GM21528 (cell line): ENCODE results near the gene NAGLU.
"Not testable (repeated sequence)": the region's sequence is repeated elsewhere in the genome, so short reads cannot be mapped to it uniquely, and the experiment has no call there.

Source experiments
- ATAC-seq: cut with Tn5 transposase; IDR thresholded peaks from one replicate; pipeline ENCODE4 v1.9.1; 2021; ENCODE audit warnings: mild to moderate bottlenecking, moderate library complexity; ENCODE audit not compliant: unreplicated experiment, low FRiP score

The NAGLU gene

DNA sequence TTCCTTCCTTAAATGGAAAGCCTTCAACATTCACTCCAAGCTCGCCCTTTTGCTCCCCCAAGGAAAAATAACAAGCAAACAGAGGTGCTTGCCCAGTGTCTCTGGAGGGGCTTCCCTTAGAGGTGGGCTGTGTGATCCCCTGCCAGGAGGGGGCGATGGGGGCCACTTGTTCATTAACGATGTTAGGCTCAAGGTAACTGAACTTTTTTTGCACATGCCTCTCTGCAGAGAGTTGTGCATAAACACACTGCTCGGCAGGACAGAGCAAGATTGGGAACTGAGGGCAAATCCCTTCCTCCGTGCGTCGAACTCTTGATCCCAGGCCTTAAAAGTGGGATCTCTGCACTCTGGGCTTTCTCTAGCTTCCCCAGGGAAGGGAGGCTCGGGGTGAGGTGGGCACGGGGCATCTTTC is 15.5 kb upstream of the NAGLU start:
- no peak for ATAC-seq

DNA sequence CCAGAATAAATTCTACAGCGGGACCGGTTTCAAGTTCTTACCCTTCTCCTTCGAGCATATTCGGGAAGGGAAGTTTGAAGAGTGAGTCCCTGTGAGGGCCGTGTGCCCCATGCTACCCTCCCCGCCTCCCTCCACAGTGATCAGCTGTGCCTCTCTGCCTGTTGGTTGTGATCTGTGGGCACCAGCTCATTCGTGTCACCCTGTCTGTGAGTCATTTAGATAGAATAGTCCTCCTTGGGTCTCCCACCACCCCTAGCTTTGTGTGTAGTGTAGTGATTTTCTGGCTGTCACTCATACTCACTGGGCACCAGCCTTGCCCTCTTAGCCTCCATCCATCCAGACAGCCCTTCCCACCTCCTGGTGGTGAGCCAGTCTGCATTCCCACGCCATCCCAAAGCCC is 15.0 kb upstream of the NAGLU start:
- no peak for ATAC-seq

DNA sequence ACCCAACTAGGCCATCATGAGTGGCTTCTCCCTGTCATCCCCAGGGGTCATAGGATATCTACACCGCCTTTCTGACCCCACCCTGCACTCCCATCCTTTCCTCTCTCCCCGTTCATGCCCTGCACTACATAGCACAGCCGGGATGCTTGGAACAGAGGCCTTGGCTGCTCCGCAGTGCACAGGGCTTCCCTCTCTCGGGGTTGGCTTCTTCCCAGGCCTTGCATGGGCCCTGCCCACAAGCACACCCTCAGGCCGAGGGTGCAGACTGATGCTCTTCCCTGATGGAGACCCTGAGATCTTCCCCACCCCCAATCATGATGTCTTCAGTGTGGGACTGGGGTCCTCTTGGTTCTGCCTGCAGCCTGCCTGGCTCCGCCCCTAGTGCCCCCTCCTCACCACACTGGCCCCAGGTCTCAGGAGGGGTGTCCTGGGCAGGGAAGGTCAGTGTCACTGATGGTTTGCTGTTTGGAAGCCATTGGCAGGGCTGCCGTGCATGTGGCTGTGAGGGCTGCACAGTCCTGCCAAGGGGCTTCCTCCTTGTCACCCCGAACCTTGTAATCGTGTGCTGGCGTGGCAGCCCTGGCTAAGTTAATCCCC is 14.3 kb upstream of the NAGLU start:
- ATAC-seq = no peak

DNA sequence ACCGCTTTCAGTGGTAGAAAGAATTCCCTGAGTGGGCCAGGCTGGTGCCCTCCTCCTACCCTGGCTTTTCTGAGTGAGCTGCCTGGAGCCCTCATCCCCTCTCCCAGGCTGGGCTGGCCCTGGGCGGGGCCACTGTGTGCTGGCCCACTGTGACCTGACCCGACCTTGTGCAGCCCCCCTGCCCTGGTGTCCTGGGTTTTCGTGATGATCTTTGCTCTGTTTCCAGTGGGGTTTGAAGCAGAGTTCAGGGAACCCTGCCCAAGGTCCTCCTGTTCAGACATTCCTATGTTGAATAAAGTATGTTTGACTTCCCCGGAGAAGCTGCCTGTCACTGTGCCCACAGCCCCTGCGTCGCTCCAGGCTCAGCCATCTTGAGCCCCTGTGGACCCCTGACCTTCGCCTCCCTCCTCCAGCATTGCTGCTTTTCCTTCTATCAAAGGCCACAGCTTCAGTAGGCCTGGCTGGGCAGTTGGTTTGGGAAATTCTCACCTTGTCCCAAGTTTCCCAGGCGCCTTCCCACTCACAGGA is 13.7 kb upstream of the NAGLU start:
- ATAC-seq = no peak

DNA sequence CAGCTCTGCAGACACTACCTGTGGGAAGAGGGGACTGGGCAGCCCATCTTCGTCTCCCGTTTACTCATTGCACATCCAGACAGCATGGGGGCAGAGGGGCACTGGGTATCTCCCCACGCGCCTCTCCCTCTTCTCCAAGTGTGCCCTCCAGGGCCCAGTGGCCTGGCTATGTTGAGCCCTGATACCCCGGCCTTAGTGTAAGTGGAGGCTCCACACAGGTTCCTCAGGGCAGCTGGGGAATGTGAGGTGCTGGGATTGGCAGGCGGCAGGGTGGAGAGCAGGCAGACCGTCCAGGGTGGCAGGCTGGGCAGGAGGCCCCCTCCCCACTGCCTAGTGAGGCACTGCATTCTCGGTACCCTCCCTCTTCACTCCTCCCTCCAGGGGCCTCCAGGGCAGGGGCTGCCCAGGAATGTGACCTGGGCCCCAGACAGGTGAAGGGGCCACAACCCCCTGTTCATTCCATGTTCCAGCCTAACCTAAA is 13.2 kb upstream of the NAGLU start:
- ATAC-seq = no peak

DNA sequence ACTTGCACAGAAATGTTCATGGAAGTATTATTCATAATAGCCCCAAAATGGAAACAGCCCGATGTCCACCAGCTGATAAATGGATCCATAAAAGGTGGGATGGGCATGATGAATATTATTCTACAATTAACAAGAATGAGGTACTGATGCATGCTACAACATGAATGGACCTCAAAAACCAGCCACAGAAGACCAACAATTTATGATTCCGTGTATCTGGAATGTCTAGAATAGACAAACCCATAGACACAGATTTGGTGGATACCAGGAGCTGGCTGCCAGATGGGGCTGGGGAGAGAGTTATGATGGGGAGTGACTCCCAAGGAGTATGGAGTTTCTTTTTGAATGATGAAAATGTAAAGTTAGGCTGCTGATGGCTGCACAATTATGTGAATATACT is 10.8 kb upstream of the NAGLU start:
- ATAC-seq = no peak

DNA sequence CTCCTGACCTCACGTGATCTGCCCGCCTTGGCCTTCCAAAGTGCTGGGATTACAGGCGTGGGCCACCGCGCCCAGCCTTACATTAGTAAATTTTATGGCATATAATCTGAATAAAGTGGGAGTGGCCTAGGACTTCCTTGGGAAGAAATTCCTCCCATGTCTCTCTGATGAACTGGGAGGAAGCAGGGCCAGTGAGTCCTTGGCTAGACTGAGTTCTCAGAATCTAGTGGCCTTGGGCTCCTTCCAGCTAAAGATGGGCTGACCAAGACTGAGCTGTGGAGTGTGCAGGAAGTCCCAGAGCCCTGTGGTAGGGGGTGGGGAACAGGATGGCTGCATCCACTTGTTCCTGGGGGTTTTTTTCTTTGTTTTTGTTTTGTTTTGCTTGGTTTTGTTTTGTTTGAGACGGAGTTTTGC is 10.0 kb upstream of the NAGLU start:
- no peak for ATAC-seq

DNA sequence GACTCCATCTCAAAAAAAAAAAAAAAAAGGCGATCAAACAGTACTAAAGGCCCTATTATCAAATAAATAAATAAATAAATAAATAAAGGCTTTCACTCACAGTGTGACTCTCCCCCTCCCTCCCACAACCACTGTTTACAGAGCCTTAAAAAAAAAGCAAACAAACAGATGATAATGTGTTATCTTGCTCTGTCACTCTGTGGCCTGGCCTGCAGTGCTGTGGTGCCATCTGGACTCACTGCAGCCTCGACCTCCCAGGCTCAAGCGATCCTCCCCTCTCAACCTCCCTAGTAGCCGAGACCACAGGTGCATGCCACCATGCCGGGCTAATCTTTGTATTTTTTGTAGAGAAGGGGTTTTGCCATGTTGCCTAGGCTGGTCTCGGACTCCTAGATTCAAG is 8.1 kb upstream of the NAGLU start:
- ATAC-seq = no peak

DNA sequence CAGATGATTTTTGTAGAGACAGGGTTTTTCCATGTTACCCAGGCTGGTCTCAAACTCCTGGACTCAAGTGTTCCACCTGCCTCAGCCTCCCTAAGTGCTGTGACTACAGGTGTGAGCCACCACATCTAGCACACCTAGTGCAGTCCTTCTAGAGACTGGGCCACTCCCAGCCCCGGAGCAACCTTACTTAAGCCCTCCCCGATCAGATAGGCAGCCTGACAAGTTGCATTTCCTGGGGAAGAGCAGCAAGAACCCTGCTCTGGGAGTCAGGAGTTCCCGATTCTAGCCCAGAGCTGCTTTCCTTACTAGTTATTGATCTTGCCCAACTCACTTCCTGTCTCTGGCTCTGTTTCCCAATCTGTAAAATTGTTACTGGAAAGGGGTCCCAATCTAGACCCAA is 7.0 kb upstream of the NAGLU start:
- ATAC-seq = no peak

DNA sequence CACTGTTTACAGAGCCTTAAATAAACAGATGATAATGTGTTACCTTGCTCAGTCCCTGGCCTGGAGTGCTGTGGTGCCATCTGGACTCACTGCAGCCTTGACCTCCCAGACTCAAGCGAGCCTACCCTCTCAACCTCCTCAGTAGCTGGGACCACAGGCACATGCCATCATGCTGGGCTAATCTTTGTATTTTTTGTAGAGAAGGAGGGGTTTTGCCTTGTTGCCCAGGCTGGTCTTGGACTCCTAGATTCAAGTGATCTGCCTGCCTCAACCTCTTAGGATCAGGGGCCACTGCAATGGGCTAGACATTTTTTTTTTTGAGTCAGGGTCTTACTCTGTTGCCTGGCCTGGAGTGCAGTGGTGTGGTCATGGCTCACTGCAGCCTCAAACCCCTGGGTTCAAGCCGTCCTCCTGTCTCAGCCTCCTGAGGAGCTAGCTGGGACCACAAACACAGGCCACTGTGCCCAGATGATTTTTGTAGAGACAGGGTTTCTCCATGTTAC is 5.0 kb upstream of the NAGLU start:
- ATAC-seq = no peak

DNA sequence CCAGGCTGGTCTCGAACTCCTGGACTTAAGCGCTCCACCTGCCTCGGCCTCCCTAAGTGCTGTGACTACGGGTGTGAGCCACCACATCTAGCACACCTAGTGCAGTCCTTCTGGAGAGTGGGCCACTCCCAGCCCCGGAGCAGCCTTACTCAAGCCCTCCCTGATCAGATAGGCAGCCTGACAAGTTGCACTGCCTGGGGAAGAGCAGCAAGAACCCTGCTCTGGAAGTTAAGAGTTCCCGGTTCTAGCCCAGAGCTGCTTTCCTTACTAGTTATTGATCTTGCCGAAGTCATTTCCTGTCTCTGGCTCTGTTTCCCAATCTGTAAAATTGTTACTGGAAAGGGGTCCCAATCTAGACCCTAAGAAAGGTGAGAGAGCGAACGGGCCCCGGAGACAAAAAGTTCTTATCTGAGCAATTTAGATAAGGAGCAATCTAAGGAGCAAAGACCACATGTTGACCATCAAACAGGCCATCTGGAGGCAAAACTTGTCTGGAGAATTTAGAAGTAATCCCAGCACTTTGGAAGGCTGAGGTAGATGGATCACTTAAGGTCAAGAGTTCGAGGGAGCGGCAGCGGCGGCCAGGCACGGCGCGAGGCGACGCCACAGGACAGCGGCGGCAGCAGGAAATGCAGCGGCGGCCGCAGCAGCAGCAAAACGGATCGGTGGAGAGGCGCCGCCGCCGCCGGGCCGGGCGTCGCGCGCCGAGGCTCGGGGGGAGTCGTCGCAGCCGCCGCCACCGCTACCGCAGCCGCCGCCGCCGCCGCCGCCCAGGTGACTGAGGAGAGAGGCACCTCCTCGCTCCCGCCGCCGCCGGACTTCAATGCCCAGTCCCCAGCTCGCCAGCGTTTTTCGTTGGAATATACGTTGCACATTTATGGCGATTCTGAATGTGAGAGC is 4.3 kb upstream of the NAGLU start:
- ATAC-seq = no peak

DNA sequence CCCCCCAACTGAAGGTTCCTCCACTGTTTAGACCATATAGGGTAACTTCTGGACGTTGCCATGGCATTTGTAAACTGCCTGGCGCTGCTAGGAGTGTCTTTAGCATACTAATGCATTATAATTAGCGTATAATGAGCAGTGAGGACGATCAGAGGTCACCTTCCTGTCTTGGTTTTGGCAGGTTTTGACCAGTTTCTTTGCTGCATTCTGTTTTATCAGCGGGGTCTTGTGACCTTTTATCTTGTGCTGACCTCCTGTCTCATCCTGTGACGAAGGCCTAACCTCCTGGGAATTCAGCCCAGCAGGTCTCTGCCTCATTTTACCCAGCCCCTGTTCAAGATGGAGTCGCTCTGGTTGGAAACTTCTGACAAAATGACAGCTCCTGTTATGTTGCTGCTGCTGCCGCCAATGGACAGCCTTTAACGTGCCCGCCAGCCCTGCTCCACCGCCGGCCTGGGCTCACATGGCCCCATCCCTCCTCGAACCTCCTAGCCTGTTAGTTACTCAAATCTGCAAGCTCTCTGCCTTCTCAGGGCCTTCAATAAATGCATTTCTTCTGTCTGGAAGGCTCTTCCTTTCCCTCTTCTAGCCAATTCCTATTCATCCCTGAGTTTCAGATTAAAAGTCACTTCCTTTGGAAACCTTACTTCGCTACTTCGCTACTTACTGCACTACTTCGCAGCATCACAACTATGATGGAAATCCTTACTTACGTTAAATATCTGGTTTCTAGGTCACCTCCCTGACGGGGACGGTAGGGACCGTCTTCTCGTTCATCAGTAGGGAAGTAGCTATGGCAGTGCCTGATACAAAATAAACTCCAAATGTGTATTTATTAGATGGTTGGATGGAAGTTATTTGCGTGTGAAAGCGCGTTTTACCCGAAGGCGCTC is 640 bp upstream of the NAGLU start:
- ATAC-seq = no peak

DNA sequence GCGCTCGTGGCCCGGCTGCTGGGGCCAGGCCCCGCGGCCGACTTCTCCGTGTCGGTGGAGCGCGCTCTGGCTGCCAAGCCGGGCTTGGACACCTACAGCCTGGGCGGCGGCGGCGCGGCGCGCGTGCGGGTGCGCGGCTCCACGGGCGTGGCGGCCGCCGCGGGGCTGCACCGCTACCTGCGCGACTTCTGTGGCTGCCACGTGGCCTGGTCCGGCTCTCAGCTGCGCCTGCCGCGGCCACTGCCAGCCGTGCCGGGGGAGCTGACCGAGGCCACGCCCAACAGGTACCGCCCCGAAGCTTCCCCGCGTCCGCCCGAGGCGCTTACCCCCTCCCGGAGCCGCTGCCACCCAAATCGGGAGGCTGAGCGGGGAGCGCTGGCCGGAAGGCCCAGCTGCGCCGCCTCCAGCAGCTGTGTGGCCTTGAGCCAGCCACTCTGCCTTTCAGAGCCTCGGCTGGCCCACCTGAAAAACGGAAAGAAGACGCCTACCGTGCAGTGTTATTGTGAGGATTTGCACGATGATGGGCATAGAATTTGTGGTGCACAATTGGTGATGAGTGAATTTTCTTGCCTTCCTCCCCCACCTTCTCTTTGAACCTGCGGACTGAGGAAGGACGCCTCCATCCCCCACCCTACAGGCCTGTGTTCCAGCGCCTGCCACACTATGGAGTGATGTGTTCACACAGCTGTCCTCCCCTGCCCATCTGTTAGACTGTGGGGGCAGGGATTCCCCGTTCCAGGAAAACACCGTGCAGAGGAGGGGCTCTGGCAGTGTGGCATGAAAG is 523 bp downstream of the NAGLU start:
- peak; percentile 71 for ATAC-seq

DNA sequence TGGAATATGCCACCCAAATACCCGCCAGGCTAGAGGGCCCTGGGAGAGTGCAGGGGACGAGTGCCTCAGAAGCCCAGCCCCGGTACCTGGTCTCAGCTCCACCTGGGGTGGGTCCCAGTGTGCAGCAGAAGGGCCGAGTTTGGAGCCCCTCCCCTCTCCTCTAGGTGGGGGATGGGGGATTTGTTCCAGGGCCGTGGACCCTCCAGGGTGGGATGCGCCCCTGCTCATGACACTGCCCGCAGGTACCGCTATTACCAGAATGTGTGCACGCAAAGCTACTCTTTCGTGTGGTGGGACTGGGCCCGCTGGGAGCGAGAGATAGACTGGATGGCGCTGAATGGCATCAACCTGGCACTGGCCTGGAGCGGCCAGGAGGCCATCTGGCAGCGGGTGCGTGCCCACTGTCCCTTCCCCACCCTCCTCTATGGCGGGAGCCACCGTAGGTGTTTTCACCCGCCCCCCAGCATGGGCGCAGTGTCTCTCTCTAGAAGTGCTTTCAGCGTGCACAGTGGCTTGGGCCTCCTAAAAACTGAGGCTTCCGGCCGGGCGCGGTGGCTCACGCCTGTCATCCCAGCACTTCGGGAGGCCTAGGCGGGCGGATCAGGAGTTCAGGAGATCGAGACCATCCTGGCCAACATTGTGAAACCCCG is 1.2 kb downstream of the NAGLU start:
- ATAC-seq = no peak

DNA sequence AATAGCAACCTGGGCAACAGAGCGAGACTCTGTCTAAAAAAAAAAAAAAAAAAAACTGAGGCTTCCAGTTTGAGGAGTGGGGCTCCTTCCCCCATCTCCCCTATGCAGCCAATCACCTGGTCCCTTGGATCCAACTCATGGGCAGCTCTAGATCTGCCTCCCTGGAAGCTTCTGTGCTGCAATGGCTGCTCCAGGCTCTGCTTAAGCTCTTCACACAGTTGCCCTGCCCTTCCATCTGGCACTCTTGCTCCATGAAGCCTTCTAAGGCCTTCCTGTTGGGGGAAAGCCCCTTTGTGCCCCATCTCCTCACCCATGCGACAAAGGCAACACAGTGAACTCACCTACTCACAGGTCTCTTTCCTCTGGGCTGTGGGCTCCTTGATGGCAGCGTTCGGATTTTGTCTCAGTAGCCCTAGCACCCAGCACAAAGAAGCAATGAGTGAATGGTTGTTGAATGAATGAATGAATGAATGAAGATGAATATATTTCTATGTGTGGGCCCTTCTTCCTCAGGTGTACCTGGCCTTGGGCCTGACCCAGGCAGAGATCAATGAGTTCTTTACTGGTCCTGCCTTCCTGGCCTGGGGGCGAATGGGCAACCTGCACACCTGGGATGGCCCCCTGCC is 1.9 kb downstream of the NAGLU start:
- no peak for ATAC-seq

DNA sequence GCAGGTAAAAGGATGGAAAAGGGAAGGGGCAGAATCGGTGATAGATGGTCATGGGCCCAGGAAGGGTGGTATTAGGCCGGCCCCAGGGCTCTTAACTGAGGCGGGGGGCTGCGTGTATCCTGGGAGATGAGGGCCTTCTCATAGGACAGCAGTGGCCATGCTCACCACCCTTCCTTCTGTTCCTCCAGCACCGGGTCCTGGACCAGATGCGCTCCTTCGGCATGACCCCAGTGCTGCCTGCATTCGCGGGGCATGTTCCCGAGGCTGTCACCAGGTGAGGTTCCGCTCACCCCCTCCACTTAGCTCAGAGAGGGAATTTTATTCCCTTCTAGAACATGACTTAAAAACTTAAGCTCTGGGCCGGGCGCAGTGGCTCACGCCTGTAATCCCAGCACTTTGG is 2.4 kb downstream of the NAGLU start:
- ATAC-seq = no peak

DNA sequence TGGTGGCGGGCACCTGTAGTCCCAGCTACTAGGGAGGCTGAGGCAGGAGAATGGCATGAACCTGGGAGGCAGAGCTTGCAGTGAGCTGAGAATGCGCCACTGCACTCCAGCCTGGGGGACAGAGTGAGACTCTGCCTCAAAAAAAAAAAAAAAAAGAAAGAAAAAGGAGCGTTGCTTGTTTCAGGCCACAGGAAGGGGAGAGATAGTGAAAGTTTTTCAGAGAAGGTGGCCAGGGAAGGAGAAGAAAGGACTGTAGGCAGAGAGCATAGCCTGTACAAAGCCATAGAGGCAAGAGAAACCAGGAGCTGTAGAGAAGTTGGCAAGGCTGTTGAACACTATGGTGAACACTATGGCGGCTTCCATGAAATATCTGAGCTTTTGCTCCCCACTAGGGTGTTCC is 4.5 kb downstream of the NAGLU start:
- ATAC-seq = not testable (repeated sequence)

DNA sequence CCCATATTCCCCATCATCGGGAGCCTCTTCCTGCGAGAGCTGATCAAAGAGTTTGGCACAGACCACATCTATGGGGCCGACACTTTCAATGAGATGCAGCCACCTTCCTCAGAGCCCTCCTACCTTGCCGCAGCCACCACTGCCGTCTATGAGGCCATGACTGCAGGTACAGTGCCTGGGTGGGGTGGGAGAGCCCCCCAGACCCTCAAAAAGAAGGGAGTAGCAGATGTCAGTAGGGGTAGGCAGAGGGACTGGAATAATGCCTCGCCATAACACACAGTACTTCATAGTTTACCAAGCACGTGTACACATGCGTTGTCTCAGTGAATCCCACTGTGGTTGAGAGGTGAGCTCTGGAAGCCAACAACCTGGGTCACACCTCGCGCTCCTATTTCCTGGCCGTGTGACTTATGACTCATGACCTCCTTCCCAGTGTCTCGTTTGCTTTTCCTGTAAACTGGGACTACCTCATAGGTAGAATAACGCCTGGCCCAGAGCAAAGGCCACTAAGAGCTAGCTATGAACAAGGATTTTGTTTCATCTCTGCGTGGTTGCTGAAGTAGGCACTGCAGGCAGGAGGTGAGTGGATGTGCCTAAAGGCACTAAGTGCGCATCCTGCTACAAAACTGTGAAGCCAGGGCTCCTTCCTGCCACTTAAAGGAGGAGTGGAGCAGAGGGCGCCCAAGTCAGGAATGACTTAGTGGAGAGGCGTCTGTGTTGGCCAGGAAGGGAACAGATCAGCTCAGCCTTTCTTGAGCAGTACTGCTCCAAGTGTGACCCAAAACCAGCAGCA is 5.2 kb downstream of the NAGLU start:
- ATAC-seq = no peak
